LNCaP clone FGC (cell line): Measurements from ENCODE around the gene PLTP.
A peak's percentile ranks its signal among the peaks of the same experiment; 100 is the strongest.

Source experiments
- DNase-seq: peaks from one replicate; pipeline ENCODE4 v3.0.0-alpha.2; 2011; ENCODE audit warnings: low read depth
- H3K4me3 ChIP-seq: 2 replicates; pipeline ENCODE4 v1.5.1; 2011; ENCODE audit warnings: mild to moderate bottlenecking, low read depth, low read length, control low read depth
- TF ChIP-seq, protein P1 (sequence below): IDR thresholded peaks from 2 replicates; pipeline ENCODE4 v1.5.1; 2012; ENCODE audit warnings: mild to moderate bottlenecking; ENCODE audit not compliant: control insufficient read depth, insufficient read depth; ENCODE audit errors: extremely low read depth

PLTP gene

DNA sequence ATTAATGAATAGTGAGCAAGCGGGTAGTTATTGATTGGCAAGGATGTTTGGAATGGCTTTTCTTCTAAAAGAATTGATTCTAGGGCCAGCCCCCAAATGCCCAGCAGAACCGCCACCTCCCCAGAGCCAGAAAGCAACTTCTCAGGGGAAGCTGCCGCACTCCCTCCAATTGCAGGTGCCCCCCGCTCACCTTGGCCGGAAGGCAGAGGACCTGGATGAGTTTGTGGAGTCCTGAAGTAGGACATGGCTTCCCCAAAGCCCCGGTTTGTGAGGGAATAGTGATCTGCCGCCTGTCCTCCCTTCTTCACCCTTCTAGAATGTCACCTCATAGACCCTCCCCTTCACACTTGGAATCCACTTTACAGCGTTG lies 24.6 kb downstream of the PLTP start, which contains the start of gene SPATA25:
Gene SPATA25 (minus strand): TSS at position 277 of the 370 bp plus-strand sequence. CDS start 32 bp downstream, at position 245.
- TF ChIP-seq, protein P1, sequence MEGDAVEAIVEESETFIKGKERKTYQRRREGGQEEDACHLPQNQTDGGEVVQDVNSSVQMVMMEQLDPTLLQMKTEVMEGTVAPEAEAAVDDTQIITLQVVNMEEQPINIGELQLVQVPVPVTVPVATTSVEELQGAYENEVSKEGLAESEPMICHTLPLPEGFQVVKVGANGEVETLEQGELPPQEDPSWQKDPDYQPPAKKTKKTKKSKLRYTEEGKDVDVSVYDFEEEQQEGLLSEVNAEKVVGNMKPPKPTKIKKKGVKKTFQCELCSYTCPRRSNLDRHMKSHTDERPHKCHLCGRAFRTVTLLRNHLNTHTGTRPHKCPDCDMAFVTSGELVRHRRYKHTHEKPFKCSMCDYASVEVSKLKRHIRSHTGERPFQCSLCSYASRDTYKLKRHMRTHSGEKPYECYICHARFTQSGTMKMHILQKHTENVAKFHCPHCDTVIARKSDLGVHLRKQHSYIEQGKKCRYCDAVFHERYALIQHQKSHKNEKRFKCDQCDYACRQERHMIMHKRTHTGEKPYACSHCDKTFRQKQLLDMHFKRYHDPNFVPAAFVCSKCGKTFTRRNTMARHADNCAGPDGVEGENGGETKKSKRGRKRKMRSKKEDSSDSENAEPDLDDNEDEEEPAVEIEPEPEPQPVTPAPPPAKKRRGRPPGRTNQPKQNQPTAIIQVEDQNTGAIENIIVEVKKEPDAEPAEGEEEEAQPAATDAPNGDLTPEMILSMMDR: no peak
- DNase-seq: no peak
- H3K4me3 ChIP-seq: no peak within 1 kb of the TSS

DNA sequence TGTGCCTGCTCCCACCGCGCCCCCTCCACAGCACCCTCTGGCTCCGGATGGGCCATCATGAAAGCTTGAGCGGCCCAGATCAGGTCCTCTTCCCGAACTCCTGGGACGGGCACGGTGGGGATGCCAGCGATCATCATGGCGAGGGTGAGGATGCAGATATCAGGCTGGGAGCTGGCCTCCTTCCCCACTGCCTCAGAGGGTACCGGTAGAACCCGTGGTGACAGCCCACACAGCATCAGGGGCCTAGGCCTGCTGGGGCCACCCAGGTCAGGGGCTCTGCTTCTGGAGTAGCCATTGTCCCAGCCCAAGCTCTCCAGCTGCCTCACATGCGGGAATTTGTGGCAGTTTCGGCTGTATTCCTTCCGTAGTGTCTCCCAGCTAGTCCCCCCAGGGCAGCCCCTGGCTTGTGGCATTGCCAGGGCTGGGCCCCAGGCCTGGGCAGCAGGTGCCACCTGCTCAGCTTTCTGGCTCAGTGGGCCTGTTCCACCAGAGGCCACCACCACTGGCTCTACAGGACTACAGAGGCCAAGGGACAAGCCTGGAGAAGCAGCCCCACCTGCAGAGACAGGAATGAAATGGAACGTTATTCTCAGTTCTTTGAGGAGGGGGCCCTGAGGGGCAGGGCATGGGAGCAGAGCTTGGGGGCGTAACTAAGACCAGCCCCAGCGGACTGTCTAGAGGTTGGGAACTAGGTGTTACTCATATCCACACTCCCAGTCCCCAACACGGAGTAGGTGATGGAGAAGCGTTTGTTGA lies 25.2 kb downstream of the PLTP start:
- TF ChIP-seq, protein P1: no peak

DNA sequence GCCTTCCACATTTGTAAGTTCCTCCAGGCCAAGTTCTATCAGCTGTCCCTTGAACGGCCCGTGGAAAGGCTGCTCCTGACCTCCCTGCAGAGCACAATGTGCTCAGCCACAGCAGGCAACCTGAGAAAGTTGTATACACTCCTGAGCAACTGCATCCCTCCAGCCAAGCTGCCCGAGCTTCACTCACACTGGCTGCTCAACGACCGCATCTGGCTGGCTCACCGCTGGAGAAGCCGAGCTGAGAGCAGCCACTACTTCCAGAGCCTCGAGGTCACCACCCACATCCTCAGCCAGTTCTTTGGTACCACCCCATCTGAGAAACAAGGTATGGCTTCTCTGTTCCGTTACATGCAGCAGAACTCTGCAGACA lies 28.9 kb downstream of the PLTP start:
- H3K4me3 ChIP-seq: no peak overlapping the region
- TF ChIP-seq, protein P1: no peak
- DNase-seq: no peak

More for the DNA sequence above, 25.2 kb downstream of the PLTP start:
- no peak for DNase-seq
- no peak overlapping the region for H3K4me3 ChIP-seq

DNA sequence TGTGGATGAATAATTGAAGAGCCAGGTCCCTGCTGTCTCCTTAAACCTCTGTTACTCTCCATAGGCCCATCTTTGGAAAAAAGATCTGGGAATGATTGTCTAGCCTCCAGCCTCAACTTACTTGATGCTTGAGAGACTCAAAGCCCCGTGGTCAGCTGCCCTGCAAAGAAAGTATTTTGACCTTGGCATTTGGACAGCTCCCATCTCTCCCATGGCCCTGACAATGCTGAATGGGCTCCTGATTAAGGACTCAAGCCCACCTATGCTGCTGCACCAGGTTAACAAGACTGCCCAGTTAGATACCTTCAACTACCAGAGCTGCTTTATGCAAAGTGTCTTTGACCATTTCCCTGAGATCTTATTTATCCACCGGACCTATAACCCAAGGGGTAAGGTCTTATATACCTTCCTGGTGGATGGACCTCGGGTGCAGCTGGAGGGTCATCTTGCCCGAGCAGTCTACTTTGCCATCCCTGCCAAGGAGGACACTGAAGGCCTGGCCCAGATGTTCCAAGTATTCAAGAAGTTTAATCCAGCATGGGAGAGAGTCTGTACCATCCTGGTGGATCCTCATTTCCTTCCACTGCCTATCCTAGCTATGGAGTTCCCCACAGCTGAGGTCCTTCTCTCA lies 29.4 kb downstream of the PLTP start:
- TF ChIP-seq, protein P1: no peak
- no peak for DNase-seq

DNA sequence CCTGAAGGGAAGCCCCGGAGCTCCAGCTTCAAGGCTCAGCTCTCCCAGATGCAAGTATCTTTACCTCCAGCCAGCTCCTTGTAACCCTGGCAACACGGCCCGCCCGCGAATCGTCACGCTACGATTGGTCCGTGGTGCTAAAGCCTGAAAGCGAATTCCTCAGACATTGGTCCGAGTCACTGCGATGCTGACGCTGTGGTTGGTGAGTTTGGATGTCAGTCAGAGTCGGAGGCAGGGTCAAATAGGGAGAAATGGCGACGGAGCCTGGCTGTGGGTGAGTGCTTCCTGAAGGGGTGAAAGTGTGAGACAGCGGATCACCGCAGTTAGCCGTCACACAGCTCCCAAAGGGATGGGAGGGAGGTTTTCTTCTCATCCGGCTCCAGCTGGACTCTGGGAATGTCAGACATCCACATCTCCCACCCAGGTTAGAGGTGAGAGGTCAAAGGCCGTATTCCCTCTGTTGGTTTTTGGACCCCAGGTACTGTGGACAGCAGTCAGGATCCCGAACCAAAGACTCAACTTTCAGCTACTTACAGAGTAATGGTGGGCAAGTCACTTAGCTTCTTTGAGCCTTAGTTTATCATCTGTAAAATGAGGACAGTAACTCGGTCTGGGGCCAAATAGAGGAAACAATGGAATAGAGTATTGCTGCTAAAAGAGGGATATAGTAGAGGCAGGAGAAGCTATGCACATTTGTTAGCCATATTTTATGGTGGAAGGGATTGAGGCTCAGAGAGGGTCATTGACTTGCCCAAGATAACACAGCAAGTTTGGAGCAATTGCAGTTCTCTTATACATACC lies 30.8 kb downstream of the PLTP start, which contains the start of gene ZSWIM1:
Gene ZSWIM1 (plus strand): TSS at position 240 of the 801 bp plus-strand sequence. CDS start 1,366 bp downstream, outside the sequence.
- peak; percentile 97 for DNase-seq
- TF ChIP-seq, protein P1: no peak

More for the DNA sequence above, 29.4 kb downstream of the PLTP start:
- H3K4me3 ChIP-seq: no peak overlapping the region

DNA sequence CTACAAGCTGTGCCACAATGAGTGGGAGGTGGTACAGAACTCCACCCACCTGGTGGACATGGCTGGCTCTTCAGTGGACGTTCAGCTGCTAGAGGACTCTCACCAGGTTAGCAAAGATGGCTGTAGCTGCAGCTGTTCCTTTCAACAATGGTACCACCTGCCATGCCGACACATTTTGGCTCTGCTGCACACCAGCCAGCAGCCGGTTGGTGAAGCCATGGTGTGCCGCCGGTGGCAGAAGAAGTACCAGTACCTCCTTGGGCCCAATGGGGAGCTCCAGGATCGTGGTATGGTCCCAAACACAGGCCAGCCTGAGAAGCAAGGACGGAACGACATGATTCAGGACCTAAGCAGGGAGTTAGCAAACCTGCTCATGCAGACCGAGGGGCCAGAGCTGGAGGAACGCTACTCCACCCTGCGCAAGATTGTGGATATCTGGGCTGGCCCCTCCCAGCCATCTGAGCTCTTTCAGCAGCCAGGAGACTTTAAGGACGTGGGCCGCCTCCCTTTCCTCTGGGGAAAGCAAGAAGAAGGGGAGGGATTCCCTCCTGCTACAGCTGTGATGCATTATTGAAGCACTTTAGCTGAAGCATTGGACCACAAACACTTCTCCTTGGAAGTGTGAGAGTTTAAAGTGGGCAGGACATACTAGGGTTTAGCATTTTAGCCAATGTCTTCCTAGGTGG lies 33.7 kb downstream of the PLTP start:
- DNase-seq: no peak
- TF ChIP-seq, protein P1: no peak
- H3K4me3 ChIP-seq: no peak overlapping the region

More for the DNA sequence above, 30.8 kb downstream of the PLTP start, which contains the start of gene ZSWIM1:
- peak within 1 kb of the TSS; percentile 79 for H3K4me3 ChIP-seq
